ENCODE results near the gene MRPL11. TPM values are rescaled to one million over a fixed set of nuclear protein-coding genes. Genes with fewer than 3 reads are reported as not detected.
A peak's percentile ranks its signal among the peaks of the same experiment; 100 is the strongest.

MRPL11 gene
- total and polyA plus RNA-seq, 2 of the 13 experiments (the other 11 are each of a cell fraction or from before 2014, with no cell fraction given), result 72.9 to 176 TPM

GRCh38 chr11:66421492-66422205 is 17.0 kb downstream of the MRPL11 start (continued):
- TF ChIP-seq, protein P1, sequence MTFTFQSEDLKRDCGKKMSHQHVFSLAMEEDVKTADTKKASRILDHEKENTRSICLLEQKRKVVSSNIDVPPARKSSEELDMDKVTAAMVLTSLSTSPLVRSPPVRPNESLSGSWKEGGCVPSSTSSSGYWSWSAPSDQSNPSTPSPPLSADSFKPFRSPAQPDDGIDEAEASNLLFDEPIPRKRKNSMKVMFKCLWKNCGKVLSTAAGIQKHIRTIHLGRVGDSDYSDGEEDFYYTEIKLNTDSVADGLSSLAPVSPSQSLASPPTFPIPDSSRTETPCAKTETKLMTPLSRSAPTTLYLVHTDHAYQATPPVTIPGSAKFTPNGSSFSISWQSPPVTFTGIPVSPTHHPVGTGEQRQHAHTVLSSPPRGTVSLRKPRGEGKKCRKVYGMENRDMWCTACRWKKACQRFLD (CRISPR knock-in tag; IDR thresholded peaks at IDR 0.05; ENCODE audit: borderline replicate concordance), result peak; percentile 100
- TF ChIP-seq GABPA (IDR thresholded peaks at IDR 0.05; ENCODE audit: low read depth, low read length) (no peak), GABPA (CRISPR knock-in tag; IDR thresholded peaks at IDR 0.05; ENCODE audit: low read depth) (peak; percentile 90), ZNF383 (CRISPR knock-in tag; IDR thresholded peaks at IDR 0.05; ENCODE audit: borderline replicate concordance) (peak; percentile 100), DPF2 (CRISPR knock-in tag; IDR thresholded peaks at IDR 0.05; ENCODE audit: borderline replicate concordance, low read depth) (peak; percentile 91), TCF7 (IDR thresholded peaks at IDR 0.05; ENCODE audit: low read depth) (no peak), GLI4 (CRISPR knock-in tag; IDR thresholded peaks at IDR 0.05; ENCODE audit: borderline replicate concordance) (peak; percentile 100), ZNF780A (CRISPR knock-in tag; IDR thresholded peaks at IDR 0.05) (peak; percentile 100), MTF2 (CRISPR knock-in tag; IDR thresholded peaks at IDR 0.05; ENCODE audit: borderline replicate concordance) (peak; percentile 100), MEF2D (CRISPR knock-in tag; IDR thresholded peaks at IDR 0.05) (peak; percentile 100), NFKB2 (CRISPR knock-in tag; IDR thresholded peaks at IDR 0.05; ENCODE audit: borderline replicate concordance) (peak; percentile 100), ZNF24 (IDR thresholded peaks at IDR 0.05) (peak; percentile 85), ZFP36L1 (CRISPR knock-in tag; IDR thresholded peaks at IDR 0.05) (peak; percentile 100), ZNF563 (CRISPR knock-in tag; IDR thresholded peaks at IDR 0.05) (peak; percentile 100), ZSCAN20 (CRISPR knock-in tag; IDR thresholded peaks at IDR 0.05; ENCODE audit: borderline replicate concordance) (peak; percentile 100), HMGA1 (CRISPR knock-in tag; conservative IDR thresholded peaks at IDR 0.05) (no peak), ZKSCAN1 (IDR thresholded peaks at IDR 0.05; ENCODE audit: low read length) (peak; percentile 73; the same call in 1 of the 2 replicates), PRMT3 (CRISPR knock-in tag; IDR thresholded peaks at IDR 0.05; ENCODE audit: borderline replicate concordance, low read depth) (peak; percentile 100)
- TF ChIP-seq, protein P2, sequence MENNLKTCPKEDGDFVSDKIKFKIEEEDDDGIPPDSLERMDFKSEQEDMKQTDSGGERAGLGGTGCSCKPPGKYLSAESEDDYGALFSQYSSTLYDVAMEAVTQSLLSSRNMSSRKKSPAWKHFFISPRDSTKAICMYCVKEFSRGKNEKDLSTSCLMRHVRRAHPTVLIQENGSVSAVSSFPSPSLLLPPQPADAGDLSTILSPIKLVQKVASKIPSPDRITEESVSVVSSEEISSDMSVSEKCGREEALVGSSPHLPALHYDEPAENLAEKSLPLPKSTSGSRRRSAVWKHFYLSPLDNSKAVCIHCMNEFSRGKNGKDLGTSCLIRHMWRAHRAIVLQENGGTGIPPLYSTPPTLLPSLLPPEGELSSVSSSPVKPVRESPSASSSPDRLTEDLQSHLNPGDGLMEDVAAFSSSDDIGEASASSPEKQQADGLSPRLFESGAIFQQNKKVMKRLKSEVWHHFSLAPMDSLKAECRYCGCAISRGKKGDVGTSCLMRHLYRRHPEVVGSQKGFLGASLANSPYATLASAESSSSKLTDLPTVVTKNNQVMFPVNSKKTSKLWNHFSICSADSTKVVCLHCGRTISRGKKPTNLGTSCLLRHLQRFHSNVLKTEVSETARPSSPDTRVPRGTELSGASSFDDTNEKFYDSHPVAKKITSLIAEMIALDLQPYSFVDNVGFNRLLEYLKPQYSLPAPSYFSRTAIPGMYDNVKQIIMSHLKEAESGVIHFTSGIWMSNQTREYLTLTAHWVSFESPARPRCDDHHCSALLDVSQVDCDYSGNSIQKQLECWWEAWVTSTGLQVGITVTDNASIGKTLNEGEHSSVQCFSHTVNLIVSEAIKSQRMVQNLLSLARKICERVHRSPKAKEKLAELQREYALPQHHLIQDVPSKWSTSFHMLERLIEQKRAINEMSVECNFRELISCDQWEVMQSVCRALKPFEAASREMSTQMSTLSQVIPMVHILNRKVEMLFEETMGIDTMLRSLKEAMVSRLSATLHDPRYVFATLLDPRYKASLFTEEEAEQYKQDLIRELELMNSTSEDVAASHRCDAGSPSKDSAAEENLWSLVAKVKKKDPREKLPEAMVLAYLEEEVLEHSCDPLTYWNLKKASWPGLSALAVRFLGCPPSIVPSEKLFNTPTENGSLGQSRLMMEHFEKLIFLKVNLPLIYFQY (CRISPR knock-in tag; IDR thresholded peaks at IDR 0.05; ENCODE audit: borderline replicate concordance), result peak; percentile 100
- TF ChIP-seq, protein P3, sequence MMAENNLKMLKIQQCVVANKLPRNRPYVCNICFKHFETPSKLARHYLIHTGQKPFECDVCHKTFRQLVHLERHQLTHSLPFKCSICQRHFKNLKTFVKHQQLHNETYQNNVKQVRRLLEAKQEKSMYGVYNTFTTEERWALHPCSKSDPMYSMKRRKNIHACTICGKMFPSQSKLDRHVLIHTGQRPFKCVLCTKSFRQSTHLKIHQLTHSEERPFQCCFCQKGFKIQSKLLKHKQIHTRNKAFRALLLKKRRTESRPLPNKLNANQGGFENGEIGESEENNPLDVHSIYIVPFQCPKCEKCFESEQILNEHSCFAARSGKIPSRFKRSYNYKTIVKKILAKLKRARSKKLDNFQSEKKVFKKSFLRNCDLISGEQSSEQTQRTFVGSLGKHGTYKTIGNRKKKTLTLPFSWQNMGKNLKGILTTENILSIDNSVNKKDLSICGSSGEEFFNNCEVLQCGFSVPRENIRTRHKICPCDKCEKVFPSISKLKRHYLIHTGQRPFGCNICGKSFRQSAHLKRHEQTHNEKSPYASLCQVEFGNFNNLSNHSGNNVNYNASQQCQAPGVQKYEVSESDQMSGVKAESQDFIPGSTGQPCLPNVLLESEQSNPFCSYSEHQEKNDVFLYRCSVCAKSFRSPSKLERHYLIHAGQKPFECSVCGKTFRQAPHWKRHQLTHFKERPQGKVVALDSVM (CRISPR knock-in tag; IDR thresholded peaks at IDR 0.05), result peak; percentile 99
- TF ChIP-seq, protein P4, sequence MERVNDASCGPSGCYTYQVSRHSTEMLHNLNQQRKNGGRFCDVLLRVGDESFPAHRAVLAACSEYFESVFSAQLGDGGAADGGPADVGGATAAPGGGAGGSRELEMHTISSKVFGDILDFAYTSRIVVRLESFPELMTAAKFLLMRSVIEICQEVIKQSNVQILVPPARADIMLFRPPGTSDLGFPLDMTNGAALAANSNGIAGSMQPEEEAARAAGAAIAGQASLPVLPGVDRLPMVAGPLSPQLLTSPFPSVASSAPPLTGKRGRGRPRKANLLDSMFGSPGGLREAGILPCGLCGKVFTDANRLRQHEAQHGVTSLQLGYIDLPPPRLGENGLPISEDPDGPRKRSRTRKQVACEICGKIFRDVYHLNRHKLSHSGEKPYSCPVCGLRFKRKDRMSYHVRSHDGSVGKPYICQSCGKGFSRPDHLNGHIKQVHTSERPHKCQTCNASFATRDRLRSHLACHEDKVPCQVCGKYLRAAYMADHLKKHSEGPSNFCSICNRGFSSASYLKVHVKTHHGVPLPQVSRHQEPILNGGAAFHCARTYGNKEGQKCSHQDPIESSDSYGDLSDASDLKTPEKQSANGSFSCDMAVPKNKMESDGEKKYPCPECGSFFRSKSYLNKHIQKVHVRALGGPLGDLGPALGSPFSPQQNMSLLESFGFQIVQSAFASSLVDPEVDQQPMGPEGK (CRISPR knock-in tag; IDR thresholded peaks at IDR 0.05), result peak; percentile 100

Data from HepG2 (cell line).